ENCODE results near the gene PTF1A.

The PTF1A gene

GRCh38 chr10:23189024-23189423 lies 3.1 kb upstream of the PTF1A start:
- no peak for DNase-seq

- DNase-seq = no peak
Measured at GRCh38 chr10:23190872-23191763, 994 bp upstream of the PTF1A start.

GRCh38 chr10:23192712-23193434 lies 761 bp downstream of the PTF1A start:
- DNase-seq = no peak

DNA sequence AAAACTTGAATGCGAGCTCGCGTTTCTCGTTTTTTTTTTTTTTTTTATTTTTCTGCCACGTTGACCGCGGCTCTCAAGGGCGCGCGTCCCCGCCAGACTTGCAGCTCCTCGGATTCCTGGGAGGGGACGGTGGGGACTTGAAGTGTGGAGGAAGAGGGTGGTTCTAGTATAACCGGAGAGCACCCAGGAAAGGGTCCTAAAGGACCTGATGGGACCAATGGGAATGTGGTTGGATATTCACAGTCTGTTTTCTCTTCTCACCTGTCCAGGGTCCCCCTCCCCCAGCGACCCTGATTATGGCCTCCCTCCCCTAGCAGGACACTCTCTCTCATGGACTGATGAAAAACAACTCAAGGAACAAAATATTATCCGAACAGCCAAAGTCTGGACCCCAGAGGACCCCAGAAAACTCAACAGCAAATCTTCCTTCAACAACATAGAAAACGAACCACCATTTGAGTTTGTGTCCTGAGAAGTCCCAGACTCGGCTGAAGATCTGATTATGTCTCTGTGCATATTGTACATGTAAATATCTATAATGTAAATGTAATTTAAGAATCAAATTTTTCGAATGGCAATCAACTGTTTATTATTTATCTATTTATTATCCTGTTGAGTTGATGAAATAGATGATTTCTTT lies 1.4 kb downstream of the PTF1A start:
- no peak for DNase-seq

- DNase-seq = no peak
Measured at GRCh38 chr10:23194471-23194965, 2.4 kb downstream of the PTF1A start.

- DNase-seq = no peak
Measured at GRCh38 chr10:23194966-23195845, 3.1 kb downstream of the PTF1A start.

DNA sequence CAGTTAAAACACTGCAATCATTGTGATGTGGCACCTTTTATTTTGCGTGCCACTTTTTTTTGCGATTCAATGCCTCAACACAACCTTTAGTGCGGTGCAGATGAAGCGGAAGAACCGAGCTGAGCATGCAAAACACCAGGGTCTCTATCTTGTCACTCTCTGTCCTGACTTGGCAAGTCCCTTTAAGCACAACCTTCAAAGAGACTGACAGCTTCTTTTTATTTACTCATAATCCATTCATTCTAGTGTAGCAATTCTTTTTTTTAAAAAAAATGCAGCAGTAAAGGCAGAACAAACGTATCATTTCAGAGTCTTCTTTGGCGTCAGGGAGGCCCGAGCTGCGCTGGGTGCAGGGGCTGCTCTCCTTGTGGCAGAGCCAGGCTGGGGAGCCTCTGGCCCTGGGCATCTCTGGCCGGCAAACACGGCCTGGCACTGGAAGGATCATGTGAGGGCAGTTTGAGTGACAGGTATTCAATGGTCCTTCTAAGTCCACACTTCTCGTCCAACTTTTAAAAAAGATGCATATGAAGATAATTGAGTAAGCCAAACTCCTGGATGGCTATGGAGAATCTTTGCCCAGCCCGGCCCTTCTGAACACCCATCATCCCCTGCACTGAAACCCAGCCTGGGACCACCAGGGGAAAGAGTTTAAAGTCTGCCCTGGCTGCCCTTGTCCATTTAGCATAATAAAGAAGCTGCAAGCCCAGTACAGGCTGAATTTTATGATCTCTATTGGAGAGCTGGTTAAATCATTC lies 3.9 kb downstream of the PTF1A start:
- no peak for DNase-seq

DNA sequence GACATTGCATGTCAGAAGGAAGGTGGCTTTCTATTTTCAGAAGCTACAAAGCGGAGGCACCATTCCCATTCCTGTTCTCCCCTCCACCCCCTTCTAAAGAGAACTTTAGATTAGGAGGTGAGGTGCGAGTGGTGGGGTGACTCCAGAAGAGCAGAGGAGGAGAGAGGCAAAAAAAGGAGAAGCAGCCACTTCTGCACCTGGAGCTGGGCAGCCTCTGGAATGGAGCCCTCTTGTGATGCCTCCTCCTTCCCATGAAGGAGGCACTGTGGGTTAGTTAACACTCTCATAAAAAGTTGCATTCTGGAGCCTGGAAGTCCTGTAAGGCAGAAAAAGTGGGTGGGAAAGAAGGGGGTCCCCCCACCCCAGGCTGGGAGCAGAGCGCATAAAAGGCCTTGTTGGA lies 4.8 kb downstream of the PTF1A start:
- DNase-seq = no peak

DNA sequence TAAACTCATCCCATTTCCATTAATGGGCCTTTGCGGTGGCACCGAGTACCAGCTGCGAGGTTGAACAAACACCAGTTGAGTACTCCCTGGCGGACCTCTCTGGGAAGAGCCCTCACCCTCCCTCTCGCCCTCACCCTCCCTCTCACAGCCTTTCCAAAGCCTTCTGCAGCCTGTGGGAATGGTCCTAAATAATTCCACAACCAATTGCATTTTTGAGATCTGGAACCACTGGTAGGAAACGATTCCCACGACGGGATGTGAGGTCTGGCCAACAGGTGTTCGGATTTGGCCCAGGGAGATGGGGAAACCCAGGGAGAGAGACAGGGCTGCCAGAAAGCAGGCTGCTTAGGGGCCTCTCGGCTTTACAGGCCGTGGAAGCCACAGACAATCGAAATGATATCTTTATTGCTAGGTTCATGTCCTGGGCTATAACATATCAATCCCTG lies 5.3 kb downstream of the PTF1A start:
- DNase-seq = no peak

- no peak for DNase-seq
Measured at GRCh38 chr10:23198610-23198939, 6.5 kb downstream of the PTF1A start.

DNA sequence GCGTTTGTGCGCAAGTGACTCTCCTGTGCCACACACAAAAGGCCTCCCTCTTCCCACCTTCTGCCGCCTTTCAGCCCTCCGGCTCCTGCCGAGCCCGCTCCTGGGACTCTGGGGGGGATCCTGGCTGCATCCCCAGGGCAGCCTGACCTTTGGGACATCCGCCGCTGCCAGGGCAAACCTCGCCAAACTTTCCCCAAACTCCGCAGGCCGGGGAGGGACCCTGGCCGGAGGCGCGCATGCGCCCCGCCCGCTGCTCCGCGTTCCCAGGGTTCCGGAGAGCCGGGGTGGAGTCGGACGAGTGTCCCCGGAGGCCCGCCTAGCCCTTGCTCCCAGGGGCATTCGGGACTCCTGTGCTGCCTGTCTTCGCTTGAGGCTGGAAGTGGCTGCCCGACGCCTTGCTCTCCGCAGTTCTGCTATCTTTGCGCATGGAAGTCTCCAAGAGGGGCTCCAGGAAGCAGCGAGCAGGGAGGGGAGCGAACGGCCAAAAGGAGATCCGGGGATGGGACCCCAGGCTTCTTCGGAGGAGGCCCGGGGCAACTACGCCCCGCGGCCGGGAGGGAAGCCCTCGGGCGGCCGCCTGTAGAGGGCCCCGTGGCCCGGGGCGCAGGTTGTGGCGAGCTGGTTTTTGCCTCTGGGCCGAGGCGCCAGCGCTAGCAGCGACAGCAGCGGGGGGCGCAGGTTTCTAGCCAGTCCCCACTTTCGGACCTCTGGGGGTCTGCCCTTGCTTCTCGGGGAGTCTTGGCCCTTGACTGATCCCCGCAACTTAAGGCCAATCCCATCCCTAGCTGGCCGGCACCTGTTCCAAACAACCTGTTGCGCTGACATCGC lies 7.0 kb downstream of the PTF1A start:
- DNase-seq = no peak

DNA sequence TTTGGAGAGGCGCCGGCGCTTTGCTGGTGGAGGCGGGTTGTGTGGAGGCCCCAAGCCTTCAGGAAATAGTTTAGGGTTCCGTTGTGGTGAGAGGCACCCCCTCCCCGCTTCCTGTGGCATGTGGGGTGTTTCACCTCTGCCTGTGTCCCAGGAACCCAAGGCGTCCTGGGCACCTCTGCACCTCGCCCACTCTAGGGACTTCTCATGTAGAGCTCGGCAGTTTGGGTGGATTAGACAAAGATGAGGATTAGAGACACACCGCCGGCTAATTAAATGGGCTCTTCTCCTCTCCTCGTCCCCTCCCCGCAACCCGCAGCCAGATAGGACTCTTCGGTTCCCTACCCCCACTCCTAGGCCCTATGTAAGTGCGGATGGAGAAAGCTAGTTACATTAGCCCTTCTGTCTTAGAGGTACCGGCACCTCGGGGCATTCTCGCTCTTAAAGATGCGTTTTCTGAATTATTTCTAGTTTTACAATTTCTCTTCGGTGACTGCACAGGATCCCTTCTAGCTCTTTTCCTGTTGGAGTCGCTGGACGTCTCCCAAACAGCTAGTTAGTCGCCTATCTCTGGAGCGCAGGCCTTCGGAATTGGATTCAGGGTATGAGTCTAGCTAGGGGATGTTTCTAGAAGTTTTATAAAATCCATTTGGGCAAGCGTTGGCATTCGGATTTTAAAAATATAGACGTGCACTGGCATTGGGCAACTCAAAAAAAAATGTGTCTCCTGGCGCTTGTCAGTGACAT lies 7.8 kb downstream of the PTF1A start:
- no peak for DNase-seq

DNA sequence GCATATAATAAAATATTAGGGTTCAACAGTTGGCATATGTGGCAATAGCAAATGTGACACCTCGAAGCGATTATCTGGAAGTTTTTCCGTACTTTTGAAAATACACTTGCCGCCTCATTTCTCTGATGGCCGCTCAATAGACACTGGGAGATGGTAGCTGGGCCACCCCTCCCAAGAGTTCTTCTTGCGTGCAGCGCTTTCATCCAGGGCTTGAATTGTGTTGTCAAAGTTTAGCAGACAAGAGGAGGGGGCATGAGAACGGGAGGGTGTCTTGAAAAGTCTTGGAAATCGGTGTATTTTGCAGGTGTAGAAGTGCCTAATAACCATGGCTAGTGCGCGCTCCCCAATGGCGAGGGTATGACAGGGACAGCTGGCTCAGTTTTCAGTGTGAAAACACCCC lies 8.5 kb downstream of the PTF1A start:
- no peak for DNase-seq

- DNase-seq = no peak
Measured at GRCh38 chr10:23200997-23201652, 9.0 kb downstream of the PTF1A start.

- no peak for DNase-seq
Measured at GRCh38 chr10:23201837-23202236, 9.7 kb downstream of the PTF1A start.

DNA sequence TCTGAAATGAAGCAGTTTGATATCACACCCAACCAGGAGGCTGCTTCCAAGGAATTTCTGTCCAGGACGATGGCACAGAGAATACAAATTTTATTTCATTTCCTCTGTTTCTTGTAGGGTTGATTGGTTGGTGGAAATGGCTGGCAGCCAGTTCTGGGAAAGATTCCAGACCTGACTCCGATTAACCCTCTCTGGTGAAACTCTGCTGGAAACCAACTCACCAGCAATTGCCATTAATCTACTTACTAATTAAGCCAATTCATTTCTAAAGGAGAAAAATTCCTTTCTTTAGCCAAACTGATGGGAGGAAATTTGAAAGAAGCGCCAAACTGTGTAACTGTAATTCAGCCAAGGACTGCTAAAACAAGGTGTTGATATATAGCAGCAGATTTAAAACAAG lies 10.7 kb downstream of the PTF1A start:
- DNase-seq = no peak

DNA sequence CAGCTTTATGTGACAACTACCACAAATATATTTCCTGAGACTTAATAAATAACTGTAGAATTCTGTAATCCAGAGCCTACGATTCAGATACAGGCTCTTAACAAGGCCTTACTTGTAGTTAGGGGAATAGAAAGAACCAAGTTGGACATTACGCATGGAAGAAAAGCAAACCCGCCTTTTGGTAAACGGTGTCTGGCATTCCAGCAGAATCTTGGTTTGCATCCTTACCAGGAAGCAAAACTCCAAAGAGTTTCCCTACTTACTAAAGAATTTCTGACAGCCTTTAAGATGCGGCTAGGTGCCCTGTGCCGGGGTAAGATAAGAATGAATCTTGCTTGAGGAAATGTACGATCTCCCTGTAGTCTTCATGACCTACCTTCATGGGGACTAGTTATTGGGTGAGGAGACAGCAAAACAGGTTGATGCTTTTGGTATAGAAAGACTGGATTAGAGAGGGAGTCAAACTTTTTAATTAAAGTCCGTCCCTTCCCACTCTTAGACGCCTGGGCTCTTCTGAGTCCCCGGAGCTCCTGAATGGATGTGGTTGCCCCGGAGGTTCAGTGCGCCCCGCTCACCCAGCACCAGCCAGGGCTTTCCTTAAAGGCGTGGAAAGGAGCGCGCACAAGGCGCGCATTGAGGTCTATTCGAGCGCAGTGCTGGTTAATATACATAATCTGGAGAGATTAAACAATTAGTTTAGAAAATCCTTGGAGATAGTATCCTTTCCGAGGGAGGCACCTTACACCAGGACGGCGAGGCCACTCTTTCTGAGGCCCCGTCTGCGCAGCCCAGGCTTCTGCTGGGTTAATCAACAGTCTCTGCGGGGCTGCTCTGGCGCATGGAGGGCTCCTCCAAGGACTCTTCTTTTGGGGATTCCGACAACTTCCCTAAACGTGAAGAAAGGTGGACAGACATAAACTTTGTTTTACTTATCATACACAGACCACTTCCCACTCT lies 11.5 kb downstream of the PTF1A start:
- no peak for DNase-seq

GRCh38 chr10:23204773-23205172 lies 12.7 kb downstream of the PTF1A start:
- no peak for DNase-seq
